ENCODE data around the gene PNPO.
A peak's percentile ranks its signal among the peaks of the same experiment; 100 is the strongest.
"Not testable (repeated sequence)": the region's sequence is repeated elsewhere in the genome, so short reads cannot be mapped to it uniquely, and the experiment has no call there.

Gene PNPO

DNA sequence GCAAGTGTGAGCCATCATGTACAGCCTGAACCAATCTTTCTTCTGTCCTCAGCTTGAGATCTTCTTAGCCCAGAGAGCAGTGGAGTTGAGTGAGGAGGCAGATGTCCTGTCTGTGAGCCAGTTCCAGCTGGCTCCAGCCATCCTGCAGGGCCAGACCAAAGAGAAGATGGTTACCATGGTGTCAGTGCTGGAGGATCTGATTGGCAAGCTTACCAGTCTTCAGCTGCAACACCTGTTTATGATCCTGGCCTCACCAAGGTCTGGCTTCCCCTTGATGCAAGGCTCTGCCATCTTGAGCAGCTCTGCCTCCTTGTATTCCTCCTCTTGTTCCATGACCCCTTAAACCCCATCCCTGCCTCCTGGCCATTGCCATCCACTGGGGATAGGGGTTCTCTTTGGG, 39.2 kb downstream of the PNPO start:
- no peak for DNase-seq

GRCh38 chr17:47981462-47981861, 40.1 kb downstream of the PNPO start:
- no peak for DNase-seq

- no peak for DNase-seq
Observed at GRCh38 chr17:47982091-47982617, 40.8 kb downstream of the PNPO start.

- DNase-seq = no peak
Observed at GRCh38 chr17:47982645-47983390, 41.4 kb downstream of the PNPO start.

GRCh38 chr17:47983492-47984223, 42.3 kb downstream of the PNPO start:
- no peak for DNase-seq

- DNase-seq = no peak
Observed at GRCh38 chr17:47986520-47986919, 45.1 kb downstream of the PNPO start.

- DNase-seq = peak; percentile 72
Observed at GRCh38 chr17:47987240-47987835, 46.0 kb downstream of the PNPO start.

DNA sequence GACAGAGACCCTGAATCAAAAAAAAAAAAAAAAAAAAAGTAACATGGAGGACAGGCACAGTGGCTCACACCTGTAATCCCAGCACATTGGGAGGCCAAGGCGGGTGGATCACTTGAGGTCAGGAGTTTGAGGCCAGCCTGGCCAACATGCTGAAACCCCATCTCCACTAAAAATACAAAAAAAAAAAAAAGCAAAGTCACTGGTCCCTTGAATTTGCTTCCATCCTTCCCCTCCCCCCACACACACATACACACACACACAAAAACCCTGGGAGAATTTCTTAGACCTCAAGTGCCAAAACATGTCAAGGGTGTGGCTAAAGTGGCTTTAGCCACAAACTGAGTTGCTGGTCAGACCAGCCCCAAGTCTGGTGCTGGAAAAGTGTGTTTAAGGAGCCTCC, 47.1 kb downstream of the PNPO start:
- DNase-seq = not testable (repeated sequence)

DNA sequence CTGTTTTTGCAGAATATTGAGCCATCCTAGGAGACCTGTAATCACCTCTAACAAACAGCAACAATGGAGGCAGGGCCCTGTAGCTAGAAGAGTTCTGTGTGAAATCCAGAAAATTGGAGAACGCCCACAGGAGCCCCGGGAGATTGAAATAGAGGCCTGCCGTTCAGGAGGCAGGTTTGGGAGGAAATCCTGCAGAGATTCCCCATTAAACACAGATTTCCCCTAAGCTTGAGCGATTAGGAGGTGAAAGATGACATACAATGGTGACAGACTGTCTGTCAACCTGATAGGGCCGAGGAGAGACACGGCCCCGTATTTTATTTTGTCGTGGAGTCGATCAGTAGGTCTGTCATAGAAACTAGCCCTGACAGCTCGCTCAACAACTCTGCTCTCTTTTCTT, 47.8 kb downstream of the PNPO start:
- no peak for DNase-seq

- no peak for DNase-seq
Observed at GRCh38 chr17:47989700-47990099, 48.3 kb downstream of the PNPO start.

DNA sequence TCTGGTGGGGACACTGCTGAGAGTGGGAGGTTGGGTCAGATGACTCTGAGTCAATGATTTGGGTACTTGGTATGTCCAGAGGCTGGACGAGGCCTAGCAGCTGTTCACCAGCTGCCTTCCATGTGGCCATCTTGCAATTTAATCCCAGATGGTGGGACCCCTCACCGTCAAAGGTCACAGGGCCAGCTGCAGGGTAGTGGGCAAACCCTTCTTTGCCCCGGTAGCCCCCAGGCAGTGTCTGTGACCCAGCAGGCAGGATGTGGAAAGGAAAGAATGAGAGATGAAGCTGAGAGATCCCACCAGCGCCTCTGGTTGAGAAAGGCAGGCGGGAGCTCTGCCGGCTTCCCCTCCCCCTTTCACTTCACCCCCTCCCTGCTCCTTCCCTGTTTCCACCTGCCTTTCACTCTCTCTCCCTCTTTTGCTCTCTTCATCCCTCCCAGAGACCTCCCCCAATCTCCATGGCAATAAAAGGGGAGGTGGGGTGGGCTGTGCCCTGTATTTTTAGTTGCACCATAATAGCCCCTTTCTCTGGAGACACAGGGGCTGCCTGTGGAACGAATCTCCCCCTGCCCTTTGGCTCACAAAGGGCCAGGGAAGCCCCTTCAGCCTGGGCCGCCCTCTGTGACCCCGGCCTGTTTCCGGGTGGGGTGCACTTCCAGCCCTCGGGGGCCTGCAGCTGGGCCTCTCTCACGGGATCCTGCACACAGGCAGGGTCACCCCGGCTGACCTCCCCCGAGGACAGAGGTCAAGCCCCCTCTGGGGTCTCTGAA, 49.8 kb downstream of the PNPO start:
- DNase-seq = no peak

DNA sequence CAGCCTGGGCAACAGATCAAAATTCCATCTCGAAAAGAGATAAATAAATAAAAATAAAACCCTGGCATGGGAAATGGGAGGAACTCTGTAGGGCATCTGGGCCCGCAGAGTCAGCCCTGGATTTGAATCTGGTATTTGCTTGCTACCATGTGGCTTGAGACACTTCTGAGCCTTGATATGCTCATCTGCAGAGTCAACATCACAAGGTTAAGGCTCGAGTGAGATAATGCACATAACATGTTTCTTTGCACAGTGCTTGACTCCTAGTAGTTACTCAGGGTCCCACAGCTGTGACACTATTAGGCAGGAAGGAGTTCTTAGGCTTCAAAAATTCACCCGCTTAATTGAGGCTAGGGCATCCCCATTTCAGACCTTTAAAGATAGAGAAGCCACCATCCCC, 50.8 kb downstream of the PNPO start:
- no peak for DNase-seq

- no peak for DNase-seq
Observed at GRCh38 chr17:47993031-47993564, 51.7 kb downstream of the PNPO start.

- no peak for DNase-seq
Observed at GRCh38 chr17:47993964-47994363, 52.6 kb downstream of the PNPO start.

DNA sequence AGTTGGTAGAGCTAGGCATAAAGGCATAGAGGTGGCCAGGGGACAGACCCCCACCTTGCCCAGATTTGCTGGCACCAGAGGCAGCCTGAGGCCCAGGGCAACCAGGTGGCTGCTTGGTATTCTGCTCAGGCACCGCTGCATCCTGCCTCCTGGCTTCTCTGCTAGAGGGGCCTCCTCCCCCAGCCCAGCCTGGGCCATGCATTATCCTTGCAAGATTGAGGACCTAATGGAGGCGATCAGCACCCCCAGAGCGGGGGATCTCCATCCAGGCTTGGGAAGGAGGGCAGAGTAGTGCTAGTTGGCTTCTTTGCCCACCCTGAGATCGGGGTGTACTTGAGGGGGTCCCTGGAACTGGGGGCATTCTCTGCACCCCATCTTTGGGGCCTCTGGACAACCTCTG, 53.4 kb downstream of the PNPO start:
- DNase-seq = no peak

DNA sequence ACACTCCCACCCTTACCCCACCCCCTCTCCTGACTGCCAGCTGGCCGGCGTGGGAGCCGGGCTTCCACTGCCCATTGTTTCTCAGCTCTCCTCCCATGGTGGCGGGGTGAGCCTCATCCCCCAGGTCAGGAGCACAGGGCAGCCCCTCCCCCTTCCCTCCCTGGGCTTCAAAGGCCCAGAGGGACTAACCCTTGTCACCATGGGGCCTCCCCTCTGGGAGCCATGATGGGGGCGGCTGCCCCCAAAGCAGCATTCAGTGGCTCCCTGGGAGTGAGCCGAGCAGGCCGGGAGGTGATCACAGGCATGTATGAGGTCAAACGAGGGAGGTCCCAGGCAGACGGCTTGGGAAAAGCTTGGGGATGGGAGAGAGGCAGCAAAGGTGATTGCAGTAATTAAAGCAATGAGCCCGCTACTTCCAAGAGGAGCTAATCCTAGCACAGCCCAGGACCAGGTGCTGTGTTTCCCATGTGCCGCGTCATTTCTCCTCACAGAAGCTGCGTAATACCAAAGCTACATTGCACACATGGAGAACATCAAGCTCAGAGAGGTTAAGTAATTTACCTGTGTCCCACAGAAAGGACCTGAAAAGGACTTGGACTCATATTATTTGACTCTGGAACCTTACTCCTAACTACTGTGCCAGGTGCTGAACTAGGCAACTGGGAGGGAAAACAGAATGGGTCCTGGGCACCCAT, 54.0 kb downstream of the PNPO start:
- no peak for DNase-seq

DNA sequence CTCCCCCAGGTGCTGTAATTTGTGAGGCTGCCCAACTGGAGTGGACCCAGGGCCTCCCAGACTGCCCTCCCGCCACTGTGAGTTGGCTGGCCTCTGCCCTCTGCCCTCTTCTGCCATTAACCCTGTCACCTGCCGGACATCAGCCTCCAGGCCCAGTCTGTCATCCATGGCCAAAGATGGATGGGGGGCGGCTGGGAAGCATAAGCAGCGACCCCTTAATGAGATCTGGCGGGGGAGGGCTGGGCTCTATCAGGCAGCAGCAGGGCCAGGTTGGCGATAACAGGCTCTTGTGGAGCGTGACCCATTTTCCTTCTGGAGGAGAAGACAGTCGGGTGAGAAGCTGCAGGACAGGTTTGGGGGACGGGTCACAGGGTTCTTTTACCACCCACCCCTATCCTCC, 54.8 kb downstream of the PNPO start:
- DNase-seq = no peak

DNA sequence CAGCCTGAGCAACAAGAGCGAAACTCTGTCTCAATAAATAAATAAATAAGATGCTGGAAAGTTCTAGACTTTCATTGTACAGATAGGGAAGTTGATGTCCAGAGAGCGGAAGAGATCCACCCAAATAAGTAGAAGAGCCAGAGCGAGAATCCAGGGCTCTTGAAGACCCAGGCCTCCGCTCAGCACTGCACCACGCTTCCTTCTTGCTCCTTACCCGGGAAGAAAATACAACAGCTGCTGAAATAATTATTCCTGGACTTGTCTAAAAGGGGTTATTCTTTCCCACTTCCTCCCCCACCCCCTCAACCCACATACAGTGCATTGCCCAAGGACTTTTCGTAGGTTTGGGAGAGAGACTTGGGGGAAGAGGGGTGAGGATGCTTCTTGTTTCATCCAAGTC, 56.2 kb downstream of the PNPO start:
- DNase-seq = no peak

DNA sequence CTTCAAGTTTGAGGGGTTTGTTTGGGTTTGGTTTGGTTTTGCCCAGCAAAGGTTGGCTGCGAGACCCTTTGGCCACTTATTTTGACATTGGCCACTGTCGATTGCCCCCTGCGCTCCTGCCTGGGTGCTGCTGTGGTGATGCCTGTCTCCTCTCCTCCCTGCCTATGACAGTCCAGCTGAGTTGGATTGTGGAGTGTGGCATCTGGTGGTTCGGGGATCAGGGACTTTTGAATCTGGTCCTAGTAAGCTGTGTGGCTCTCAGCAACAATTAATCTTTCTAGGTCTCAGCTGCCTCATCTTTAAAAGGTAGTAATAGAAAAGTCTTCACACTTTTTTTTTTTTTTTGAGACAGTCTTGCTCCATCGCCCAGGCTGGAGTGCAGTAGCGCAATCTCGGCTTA, 56.7 kb downstream of the PNPO start:
- no peak for DNase-seq

Measured in NCI-H345 (cell line).